Activated naive CD8-positive, alpha-beta T cell treated with anti-CD3 and anti-CD28 coated beads for 36 hours (primary cell): ENCODE data around the gene SLC4A4. TPM values are rescaled to one million over a fixed set of nuclear protein-coding genes. Genes with fewer than 3 reads are reported as not detected.

Experiments
- DNase-seq: peaks from one replicate; pipeline ENCODE4 v3.0.0; 2021
- H3K27ac Mint-ChIP-seq: one replicate; pipeline ENCODE4 v1.8.0; 2022; ENCODE audit warnings: mild to moderate bottlenecking, moderate library complexity, mixed read lengths
- H3K27me3 Mint-ChIP-seq: one replicate; pipeline ENCODE4 v1.8.0; 2022; ENCODE audit warnings: mild to moderate bottlenecking, mixed read lengths
- H3K36me3 Mint-ChIP-seq: one replicate; pipeline ENCODE4 v1.8.0; 2021; ENCODE audit warnings: mild to moderate bottlenecking, mixed read lengths
- H3K4me1 Mint-ChIP-seq: one replicate; pipeline ENCODE4 v1.8.0; 2021; ENCODE audit warnings: mixed read lengths
- H3K4me3 Mint-ChIP-seq: one replicate; pipeline ENCODE4 v1.8.0; 2022; ENCODE audit warnings: mild to moderate bottlenecking, moderate library complexity, mixed read lengths
- H3K9me3 Mint-ChIP-seq: one replicate; pipeline ENCODE4 v1.8.0; 2022; ENCODE audit warnings: mixed read lengths
- total RNA-seq, 2 experiments: library from RNA; stranded (reverse); gene quantifications; one replicate each; pipeline ENCODE4 v1.2.3, GENCODE V29; 2021

SLC4A4 gene
- total RNA-seq, 2 experiments from 2014 or later, result 0.06 TPM

- Mint-ChIP-seq H3K27me3 (peaks cover 5% of the 10 kb centered on the region), H3K9me3 (no peaks in the 10 kb centered on the region), H3K36me3 (no peaks in the 10 kb centered on the region), H3K4me3 (no peak overlapping the region), H3K27ac (no peak overlapping the region), H3K4me1 (no peaks in the 10 kb centered on the region)
- DNase-seq, result no peak
These were observed 159.2 kb downstream of the SLC4A4 start for GRCh38 chr4:71498002-71498401.

- Mint-ChIP-seq H3K27me3 (peaks cover 1% of the 10 kb centered on the region), H3K4me3 (no peak overlapping the region), H3K36me3 (no peaks in the 10 kb centered on the region), H3K4me1 (no peaks in the 10 kb centered on the region), H3K27ac (no peak overlapping the region), H3K9me3 (no peaks in the 10 kb centered on the region)
- no peak for DNase-seq
These were observed 159.8 kb downstream of the SLC4A4 start for GRCh38 chr4:71498625-71499024.

- Mint-ChIP-seq H3K27ac (no peak overlapping the region), H3K9me3 (no peaks in the 10 kb centered on the region), H3K27me3 (peaks cover 5% of the 10 kb centered on the region), H3K4me3 (no peak overlapping the region), H3K36me3 (no peaks in the 10 kb centered on the region), H3K4me1 (no peaks in the 10 kb centered on the region)
- no peak for DNase-seq
These were observed 163.2 kb downstream of the SLC4A4 start for GRCh38 chr4:71501992-71502391.

GRCh38 chr4:71518283-71518989 lies 179.6 kb downstream of the SLC4A4 start:
- H3K36me3 Mint-ChIP-seq, result no peaks in the 10 kb centered on the region
- no peaks in the 10 kb centered on the region for H3K27me3 Mint-ChIP-seq
- H3K27ac Mint-ChIP-seq, result no peak overlapping the region
- no peaks in the 10 kb centered on the region for H3K4me1 Mint-ChIP-seq
- no peaks in the 10 kb centered on the region for H3K9me3 Mint-ChIP-seq
- DNase-seq, result no peak
- H3K4me3 Mint-ChIP-seq, result no peak overlapping the region

- Mint-ChIP-seq H3K4me1 (no peaks in the 10 kb centered on the region), H3K27ac (no peak overlapping the region), H3K36me3 (no peaks in the 10 kb centered on the region), H3K9me3 (no peaks in the 10 kb centered on the region), H3K27me3 (no peaks in the 10 kb centered on the region), H3K4me3 (no peak overlapping the region)
- DNase-seq, result no peak
These were observed 181.5 kb downstream of the SLC4A4 start for GRCh38 chr4:71520308-71520707.

- Mint-ChIP-seq H3K36me3 (no peaks in the 10 kb centered on the region), H3K27ac (no peak overlapping the region), H3K4me1 (no peaks in the 10 kb centered on the region), H3K4me3 (no peak overlapping the region), H3K9me3 (no peaks in the 10 kb centered on the region), H3K27me3 (no peaks in the 10 kb centered on the region)
- no peak for DNase-seq
These were observed 182.0 kb downstream of the SLC4A4 start for GRCh38 chr4:71520850-71521249.

GRCh38 chr4:71524756-71525155 lies 185.9 kb downstream of the SLC4A4 start:
- Mint-ChIP-seq H3K27ac (no peak overlapping the region), H3K4me3 (no peak overlapping the region), H3K9me3 (no peaks in the 10 kb centered on the region), H3K4me1 (no peaks in the 10 kb centered on the region), H3K27me3 (no peaks in the 10 kb centered on the region), H3K36me3 (no peaks in the 10 kb centered on the region)
- no peak for DNase-seq

- H3K36me3 Mint-ChIP-seq, result no peaks in the 10 kb centered on the region
- no peak for DNase-seq
- H3K27me3 Mint-ChIP-seq, result no peaks in the 10 kb centered on the region
- H3K27ac Mint-ChIP-seq, result no peak overlapping the region
- no peaks in the 10 kb centered on the region for H3K9me3 Mint-ChIP-seq
- H3K4me3 Mint-ChIP-seq, result no peak overlapping the region
- H3K4me1 Mint-ChIP-seq, result no peaks in the 10 kb centered on the region
These were observed 188.0 kb downstream of the SLC4A4 start for GRCh38 chr4:71526637-71527406.

- no peaks in the 10 kb centered on the region for H3K27me3 Mint-ChIP-seq
These were observed 193.6 kb downstream of the SLC4A4 start for GRCh38 chr4:71532407-71532806.

GRCh38 chr4:71533121-71533520 lies 194.3 kb downstream of the SLC4A4 start:
- no peaks in the 10 kb centered on the region for H3K36me3 Mint-ChIP-seq
- no peaks in the 10 kb centered on the region for H3K9me3 Mint-ChIP-seq
- DNase-seq, result no peak
- H3K4me1 Mint-ChIP-seq, result no peaks in the 10 kb centered on the region
- H3K27ac Mint-ChIP-seq, result no peak overlapping the region
- no peak overlapping the region for H3K4me3 Mint-ChIP-seq
- H3K27me3 Mint-ChIP-seq, result no peaks in the 10 kb centered on the region

More at GRCh38 chr4:71532407-71532806, 193.6 kb downstream of the SLC4A4 start:
- H3K4me1 Mint-ChIP-seq, result no peaks in the 10 kb centered on the region
- H3K27ac Mint-ChIP-seq, result no peak overlapping the region
- no peaks in the 10 kb centered on the region for H3K36me3 Mint-ChIP-seq
- H3K4me3 Mint-ChIP-seq, result no peak overlapping the region
- no peaks in the 10 kb centered on the region for H3K9me3 Mint-ChIP-seq
- DNase-seq, result no peak

- H3K4me3 Mint-ChIP-seq, result no peak overlapping the region
- H3K27ac Mint-ChIP-seq, result no peak overlapping the region
- no peaks in the 10 kb centered on the region for H3K27me3 Mint-ChIP-seq
- H3K9me3 Mint-ChIP-seq, result no peaks in the 10 kb centered on the region
- no peak for DNase-seq
- no peaks in the 10 kb centered on the region for H3K4me1 Mint-ChIP-seq
- no peaks in the 10 kb centered on the region for H3K36me3 Mint-ChIP-seq
These were observed 198.8 kb downstream of the SLC4A4 start for GRCh38 chr4:71537551-71538065.

GRCh38 chr4:71538528-71538927 lies 199.7 kb downstream of the SLC4A4 start:
- DNase-seq, result no peak
- Mint-ChIP-seq H3K27ac (no peak overlapping the region), H3K4me1 (no peaks in the 10 kb centered on the region), H3K36me3 (no peaks in the 10 kb centered on the region), H3K4me3 (no peak overlapping the region), H3K9me3 (no peaks in the 10 kb centered on the region), H3K27me3 (no peaks in the 10 kb centered on the region)

GRCh38 chr4:71540749-71541269 lies 202.0 kb downstream of the SLC4A4 start:
- H3K27me3 Mint-ChIP-seq, result no peaks in the 10 kb centered on the region
- no peaks in the 10 kb centered on the region for H3K4me1 Mint-ChIP-seq
- H3K27ac Mint-ChIP-seq, result no peak overlapping the region
- H3K9me3 Mint-ChIP-seq, result no peaks in the 10 kb centered on the region
- no peaks in the 10 kb centered on the region for H3K36me3 Mint-ChIP-seq
- DNase-seq, result no peak
- H3K4me3 Mint-ChIP-seq, result no peak overlapping the region

GRCh38 chr4:71541541-71541940 lies 202.7 kb downstream of the SLC4A4 start:
- Mint-ChIP-seq H3K4me3 (no peak overlapping the region), H3K27me3 (no peaks in the 10 kb centered on the region), H3K27ac (no peak overlapping the region), H3K4me1 (no peaks in the 10 kb centered on the region), H3K9me3 (no peaks in the 10 kb centered on the region), H3K36me3 (no peaks in the 10 kb centered on the region)
- no peak for DNase-seq

GRCh38 chr4:71545168-71545567 lies 206.3 kb downstream of the SLC4A4 start:
- H3K4me1 Mint-ChIP-seq, result no peaks in the 10 kb centered on the region
- no peaks in the 10 kb centered on the region for H3K36me3 Mint-ChIP-seq
- H3K9me3 Mint-ChIP-seq, result no peaks in the 10 kb centered on the region

More at GRCh38 chr4:71545168-71545567, 206.3 kb downstream of the SLC4A4 start:
- no peak overlapping the region for H3K4me3 Mint-ChIP-seq
- H3K27ac Mint-ChIP-seq, result no peak overlapping the region
- DNase-seq, result no peak
- no peaks in the 10 kb centered on the region for H3K27me3 Mint-ChIP-seq
